GM12878 (cell line): ENCODE results near the gene CRACDL. TPM values are rescaled to one million over a fixed set of nuclear protein-coding genes. Genes with fewer than 3 reads are reported as not detected.

Experiments used
- ATAC-seq: fragments of 200-7000 bp; cut with Tn5 transposase; 3 replicates; pipeline ENCODE4 v1.9.1; 2020; ENCODE audit warnings: mild to moderate bottlenecking, moderate library complexity
- BruUV-seq: library from RNA; stranded (reverse); fragments of 400-500 nt; replicated peaks from 2 replicates; lab custom pipeline; 2021; lab: Mats Ljungman, UMichigan
- CTCF ChIA-PET: fragments of 300-600 bp; sonication (Branson Sonifier 250); formaldehyde crosslinking; extraction: SDS; loops from one replicate; lab custom pipeline; 2021; ENCODE audit warnings: inconsistent platforms; lab: Yijun Ruan, JAX
- POLR2A ChIA-PET: fragments of 350-600 bp; formaldehyde crosslinking; extraction: SDS; loops from one replicate; lab custom pipeline; 2021; ENCODE audit warnings: inconsistent platforms; lab: Charles Lee
- RAD21 ChIA-PET: fragments of 300-600 bp; sonication (Branson Sonifier 250); formaldehyde crosslinking; loops from one replicate; lab custom pipeline; 2023; ENCODE audit warnings: antibody characterized with exemption; ENCODE audit not compliant: unreplicated experiment; lab: Charles Lee
- SMC1A ChIA-PET: fragments of 300-600 bp; sonication (Branson Sonifier 250); formaldehyde crosslinking; loops from one replicate; lab custom pipeline; 2023; ENCODE audit not compliant: unreplicated experiment, uncharacterized antibody; lab: Charles Lee
- DNase-seq: peaks from one replicate; pipeline ENCODE4 v3.0.0-alpha.2; 2011; ENCODE audit warnings: low read depth, low spot score
- FAIRE-seq: peaks from 3 replicates; lab custom pipeline; 2011; peaks lifted over from hg19 to GRCh38; lab: Jason Lieb, UNC
- H2AFZ ChIP-seq: 2 replicates; pipeline ENCODE4 v1.6.0; 2011; ENCODE audit warnings: low read depth, low read length, control low read depth; ENCODE audit not compliant: control insufficient read depth
- H3K27ac ChIP-seq: 2 replicates; pipeline ENCODE4 v1.5.1; 2011; ENCODE audit warnings: control low read depth; ENCODE audit not compliant: control insufficient read depth, insufficient read depth
- H3K27me3 ChIP-seq, 2 experiments: replicated peaks in 1 of 2; 2 replicates each; pipeline versions ENCODE4 v1.6.0 to v1.6.1; 2011; ENCODE audit warnings: low read length in 1 of 2; ENCODE audit not compliant: control insufficient read depth in 2 of 2, insufficient read depth in 2 of 2
- H3K36me3 ChIP-seq, 2 experiments: 2 replicates each; pipeline ENCODE4 v1.5.1; 2011; ENCODE audit warnings: low read length in 1 of 2; ENCODE audit not compliant: control insufficient read depth in 2 of 2, insufficient read depth in 2 of 2
- H3K4me1 ChIP-seq: 2 replicates; pipeline ENCODE4 v1.6.1; 2011; ENCODE audit warnings: mild to moderate bottlenecking, low read length, moderate library complexity, mixed read lengths; ENCODE audit not compliant: control insufficient read depth, insufficient read depth
- H3K4me2 ChIP-seq: 2 replicates; pipeline ENCODE4 v1.6.0; 2011; ENCODE audit warnings: control low read depth; ENCODE audit not compliant: control insufficient read depth, insufficient read depth
- H3K4me3 ChIP-seq: fragments of 200-600 bp; sonication (generic); 2 replicates; pipeline ENCODE4 v1.5.1; 2016
- H3K79me2 ChIP-seq: 2 replicates; pipeline ENCODE4 v1.6.0; 2011; ENCODE audit warnings: low read length; ENCODE audit not compliant: control insufficient read depth, insufficient read depth
- H3K9ac ChIP-seq: 2 replicates; pipeline ENCODE4 v1.8.0; 2011; ENCODE audit warnings: low read length, control low read depth, mixed read lengths; ENCODE audit not compliant: control insufficient read depth, insufficient read depth
- H3K9me3 ChIP-seq: replicated peaks from 3 replicates; pipeline ENCODE4 v1.5.1; 2011; ENCODE audit warnings: mild to moderate bottlenecking, low read length; ENCODE audit not compliant: control insufficient read depth, insufficient read depth
- H4K20me1 ChIP-seq: 2 replicates; pipeline ENCODE4 v1.6.0; 2011; ENCODE audit not compliant: control insufficient read depth, insufficient read depth
- CHD2 ChIP-seq: IDR thresholded peaks from 2 replicates; pipeline ENCODE4 v1.6.1; 2011; ENCODE audit warnings: low read depth, low read length, improper control_type of control experiment, borderline replicate concordance
- PRDM15 ChIP-seq: fragments of 450-650 bp; formaldehyde crosslinking; IDR thresholded peaks from 2 replicates; pipeline ENCODE4 v1.4.0; 2020; ENCODE audit warnings: mild to moderate bottlenecking, moderate library complexity
- SREBF1 ChIP-seq: IDR thresholded peaks from 2 replicates; pipeline ENCODE4 v1.6.1; 2012; ENCODE audit warnings: mild to moderate bottlenecking, low read length
- SRF ChIP-seq, 2 experiments: IDR thresholded peaks; 2 replicates each; pipeline ENCODE4 v1.6.1; 2011; ENCODE audit warnings: low read depth in 2 of 2, low read length in 2 of 2, mild to moderate bottlenecking in 1 of 2, moderate library complexity in 1 of 2
- ZBED1 ChIP-seq: IDR thresholded peaks from 2 replicates; pipeline ENCODE4 v1.6.1; 2016; ENCODE audit warnings: borderline replicate concordance
- WGBS: methylation state at CpG from one replicate; pipeline ENCODE4 v1.1.6; 2016; ENCODE audit warnings: low lambda C conversion rate; ENCODE audit not compliant: insufficient replicate concordance, insufficient coverage; ENCODE audit errors: missing lambda C conversion rate; 5-methylcytosine and 5-hydroxymethylcytosine counted together
- in situ Hi-C: fragments of 300-500 bp; cut with MboI; formaldehyde crosslinking; loops from 9 replicates; pipeline ENCODE4 v1.14.3; 2018; ENCODE audit warnings: mixed read lengths
- intact Hi-C: fragments of 100-400 bp; cut with micrococcal nuclease; formaldehyde crosslinking; loops from one replicate; pipeline ENCODE4 v1.14.2; 2022; ENCODE audit not compliant: unreplicated experiment
- polyA plus RNA-seq, 11 experiments: library from polyadenylated mRNA; depleted of rRNA in 4 of 11; unstranded in 6 of 11; stranded (reverse) in 5 of 11; fragments of >200 nt; fragmentation: Nextera tagmentation in 4 of 11; fragmentation: Illumina TruSeq in 1 of 11; extraction: Ambion mirVana in 4 of 11; extraction: Trizol in 1 of 11; gene quantifications; 1 replicate in 1 of 11; 2 replicates in 10 of 11; pipeline versions ENCODE4 v1.2.1 to v1.2.3, GENCODE V29; 2011 to 2016; ENCODE audit warnings: inconsistent platforms in 2 of 11, missing spikeins in 2 of 11, low read depth in 1 of 11
- total RNA-seq, 4 experiments: library from RNA; depleted of rRNA in 3 of 4; stranded (reverse); fragments of >200 nt in 3 of 4; fragmentation: Illumina TruSeq in 1 of 4; extraction: Trizol in 1 of 4; gene quantifications; 2 replicates each; pipeline versions ENCODE4 v1.2.1 to v1.2.3, GENCODE V29; 2013 to 2021

The CRACDL gene
- total and polyA plus RNA-seq, 10 of the 15 experiments (the other 5 are each of a cell fraction or from before 2014, with no cell fraction given), result 0.03 to 0.72 (median 0.14) TPM

- H3K36me3 ChIP-seq, result no peaks in the 10 kb centered on the region
- no peak overlapping the region for H2AFZ ChIP-seq
- ChIA-PET RAD21 (no interaction called here), POLR2A (no interaction called here), CTCF (interaction anchor here (1.3 kb wide), 1 partner anchor 19 kb away, joined by 3 read pairs; no protein-coding TSS in a partner anchor), SMC1A (no interaction called here)
- H3K9ac ChIP-seq, result no peak overlapping the region
- no peak for ATAC-seq
- H4K20me1 ChIP-seq, result no peaks in the 10 kb centered on the region
- in situ Hi-C loops (no loop called here), intact Hi-C loops (no loop called here)
- DNase-seq, result no peak
- H3K4me3 ChIP-seq, result no peak overlapping the region
- H3K27ac ChIP-seq, result no peak overlapping the region
- no TSS peak for BruUV-seq
- no peaks in the 10 kb centered on the region for H3K4me1 ChIP-seq
- no peaks in the 10 kb centered on the region for H3K79me2 ChIP-seq
- no peak for FAIRE-seq
- TF ChIP-seq PRDM15 (CRISPR knock-in tag) (no peak), SRF (IDR thresholded peaks at IDR 0.05; ENCODE audit: low read depth in 2 of 2, low read length in 2 of 2) (no peak), CHD2 (no peak), SREBF1 (no peak), ZBED1 (no peak)
- no peak overlapping the region for H3K4me2 ChIP-seq
- H3K27me3 ChIP-seq, result peaks cover 0 to 3% of the 10 kb centered on the region in 2 experiments; a peak in 1 of 4 replicates
- H3K9me3 ChIP-seq, result no peaks in the 10 kb centered on the region
- WGBS, result 95% methylated on average over 2 of the region's 2 CpGs
Measured at GRCh38 chr2:98815795-98816194, 120.2 kb downstream of the CRACDL start.
